HEK293T (cell line): ENCODE measurements around the gene EPHA2.

Experiments used
- ARNT ChIP-seq: fragments of 450-650 bp; IDR thresholded peaks from 2 replicates; pipeline ENCODE4 v1.6.1; 2017; ENCODE audit warnings: mild to moderate bottlenecking
- BHLHE40 ChIP-seq: fragments of 450-650 bp; IDR thresholded peaks from 2 replicates; pipeline ENCODE4 v1.6.1; 2016; ENCODE audit warnings: mild to moderate bottlenecking, moderate library complexity, borderline replicate concordance
- ELF4 ChIP-seq: fragments of 450-650 bp; IDR thresholded peaks from 2 replicates; pipeline ENCODE4 v1.6.1; 2017; ENCODE audit warnings: antibody characterized with exemption
- FOXA1 ChIP-seq: fragments of 450-650 bp; IDR thresholded peaks from 2 replicates; pipeline ENCODE4 v1.6.1; 2016; ENCODE audit warnings: mild to moderate bottlenecking
- FOXM1 ChIP-seq: fragments of 450-650 bp; IDR thresholded peaks from 2 replicates; pipeline ENCODE4 v1.6.1; 2017; ENCODE audit warnings: mild to moderate bottlenecking, borderline replicate concordance
- LEF1 ChIP-seq: fragments of 450-650 bp; IDR thresholded peaks from 2 replicates; pipeline ENCODE4 v1.6.1; 2017; ENCODE audit warnings: mild to moderate bottlenecking, borderline replicate concordance
- SP1 ChIP-seq: fragments of 450-650 bp; IDR thresholded peaks from 2 replicates; pipeline ENCODE4 v1.6.1; 2017
- TARDBP ChIP-seq: fragments of 450-650 bp; IDR thresholded peaks from 2 replicates; pipeline ENCODE4 v1.6.1; 2016

DNA sequence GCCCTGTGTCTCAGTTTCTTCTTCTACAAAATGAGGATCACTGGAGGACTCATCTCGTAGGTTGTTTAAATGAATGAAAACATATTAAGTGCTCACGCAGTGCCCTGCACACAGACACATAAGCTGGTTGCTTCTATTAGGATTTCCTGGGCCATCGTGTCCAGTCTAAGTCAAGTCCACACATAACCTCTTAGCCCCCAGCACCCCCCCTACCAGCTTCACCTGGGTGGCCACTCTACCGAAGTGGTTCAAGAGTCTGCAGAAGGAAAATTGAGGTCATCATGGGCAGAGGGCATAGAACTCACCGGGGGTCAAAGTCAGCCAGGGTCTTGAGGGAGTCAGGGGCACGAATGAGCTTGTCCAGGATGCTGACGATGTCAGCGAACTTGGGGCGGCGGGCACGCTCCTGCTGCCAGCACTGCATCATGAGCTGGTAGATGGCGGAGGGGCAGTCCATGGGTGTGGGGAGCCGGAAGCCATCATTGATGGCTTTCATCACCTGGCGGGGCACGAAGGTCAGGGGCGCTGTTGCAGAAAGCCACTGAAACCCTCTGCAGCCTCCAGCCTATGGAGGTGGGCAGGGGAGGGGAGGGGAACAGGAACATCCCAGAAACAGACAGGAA lies 25.8 kb downstream of the EPHA2 start:
- TF ChIP-seq ELF4 (no peak), FOXM1 (no peak), FOXA1 (no peak), LEF1 (no peak), BHLHE40 (no peak), SP1 (no peak), ARNT (no peak), TARDBP (no peak)
